SH-SY5Y (cell line): ENCODE results near the gene ARPC2.

Experiments
- GATA2 ChIP-seq: IDR thresholded peaks from 2 replicates; pipeline ENCODE4 v1.6.1; 2011; ENCODE audit warnings: mild to moderate bottlenecking, low read depth, low read length
- GATA3 ChIP-seq: IDR thresholded peaks from 2 replicates; pipeline ENCODE4 v1.6.1; 2011; ENCODE audit warnings: low read depth, mild to moderate bottlenecking, low read length, moderate library complexity

DNA sequence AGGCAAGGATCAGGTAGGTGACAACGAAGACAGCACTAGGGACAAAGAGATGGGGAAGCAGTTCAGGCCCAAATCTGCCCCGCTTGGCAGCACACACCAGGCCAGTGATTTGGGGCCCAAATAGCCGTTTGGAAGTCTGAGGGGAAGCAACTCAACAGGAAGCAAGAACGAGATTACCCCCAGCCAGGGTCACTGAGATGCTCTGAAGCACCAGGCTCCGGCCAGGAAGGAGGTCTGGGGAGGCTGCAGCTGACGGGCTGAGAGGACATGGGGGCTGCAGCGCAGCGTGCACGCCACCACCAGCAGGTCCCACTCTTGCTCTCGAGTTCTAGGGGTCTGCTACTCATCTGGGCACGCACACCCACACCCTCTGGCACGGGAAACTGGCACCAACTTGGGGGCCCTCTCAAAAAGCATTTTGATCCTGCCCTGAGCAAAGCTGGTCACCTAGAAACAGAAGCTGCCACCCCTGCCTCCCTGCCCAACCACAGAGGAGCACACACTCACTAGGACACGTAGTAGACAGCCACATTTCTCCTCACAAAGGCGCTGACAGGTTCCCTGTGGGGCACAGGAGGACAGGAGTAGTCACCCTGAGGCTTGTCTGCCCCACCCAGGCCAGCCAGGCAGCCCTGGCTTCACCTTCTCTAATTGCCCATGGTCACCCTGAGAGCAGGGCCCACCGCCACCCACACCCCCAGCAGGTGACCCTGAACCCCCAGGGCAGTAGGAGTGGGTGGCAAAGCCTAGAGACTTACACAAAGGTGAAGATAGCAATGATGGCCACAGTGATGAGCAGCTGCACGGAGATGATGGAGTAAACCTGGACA lies 61.8 kb downstream of the ARPC2 start:
- TF ChIP-seq GATA3 (no peak), GATA2 (no peak)
